Hepatocyte (in vitro differentiated cells): ENCODE results near the gene SLC25A45.

ENCODE experiments used
- EZH2 ChIP-seq: fragments of 200-600 bp; sonication (generic); IDR thresholded peaks from 2 replicates; pipeline ENCODE4 v1.6.1; 2016; ENCODE audit warnings: antibody characterized with exemption, mild to moderate bottlenecking, borderline replicate concordance
- EZH2phosphoT487 ChIP-seq: fragments of 200-600 bp; sonication (generic); IDR thresholded peaks from one replicate; pipeline ENCODE4 v1.6.1; 2018; ENCODE audit warnings: antibody characterized with exemption, mild to moderate bottlenecking, low read depth, moderate library complexity; ENCODE audit not compliant: unreplicated experiment, severe bottlenecking
- TF ChIP-seq, protein P1 (sequence below): fragments of 200-600 bp; sonication (generic); IDR thresholded peaks from 2 replicates; pipeline ENCODE4 v1.5.1; 2016; ENCODE audit warnings: antibody characterized with exemption, mild to moderate bottlenecking; ENCODE audit not compliant: poor library complexity

DNA sequence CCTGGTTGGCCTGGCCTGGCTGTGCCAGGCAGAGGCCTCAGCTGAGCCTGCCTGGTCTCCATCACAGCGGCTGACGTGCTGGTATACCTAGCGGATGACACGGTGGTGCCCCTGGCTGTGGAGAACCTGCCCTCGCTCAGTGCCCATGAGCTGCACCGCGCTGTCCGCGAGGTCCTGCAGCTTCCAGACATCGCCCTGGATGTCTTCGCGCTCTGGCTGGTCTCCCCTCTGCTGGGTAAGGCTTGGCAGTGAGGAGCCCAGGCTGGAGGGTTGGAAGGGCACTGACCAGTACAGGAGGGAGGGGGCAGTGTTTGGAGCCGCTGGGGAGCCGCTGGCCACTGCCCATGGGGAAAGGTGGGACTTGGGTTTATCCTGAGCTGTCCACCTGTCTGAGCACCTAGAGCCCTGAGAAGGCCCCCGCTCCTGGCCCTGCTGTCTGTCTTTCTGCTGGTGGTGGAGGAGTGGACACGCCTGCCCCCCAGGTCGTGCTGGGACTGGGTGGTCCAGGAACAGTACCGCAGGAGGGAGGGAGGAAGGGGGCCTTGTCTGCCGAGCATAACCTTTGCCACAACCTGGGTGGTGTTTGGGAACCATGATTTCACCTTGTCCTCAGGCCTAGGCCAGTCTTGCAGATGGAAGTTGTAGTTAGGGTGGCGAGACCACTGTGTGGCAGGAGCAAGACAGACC is 7.0 kb upstream of the SLC25A45 start:
- TF ChIP-seq, protein P1, sequence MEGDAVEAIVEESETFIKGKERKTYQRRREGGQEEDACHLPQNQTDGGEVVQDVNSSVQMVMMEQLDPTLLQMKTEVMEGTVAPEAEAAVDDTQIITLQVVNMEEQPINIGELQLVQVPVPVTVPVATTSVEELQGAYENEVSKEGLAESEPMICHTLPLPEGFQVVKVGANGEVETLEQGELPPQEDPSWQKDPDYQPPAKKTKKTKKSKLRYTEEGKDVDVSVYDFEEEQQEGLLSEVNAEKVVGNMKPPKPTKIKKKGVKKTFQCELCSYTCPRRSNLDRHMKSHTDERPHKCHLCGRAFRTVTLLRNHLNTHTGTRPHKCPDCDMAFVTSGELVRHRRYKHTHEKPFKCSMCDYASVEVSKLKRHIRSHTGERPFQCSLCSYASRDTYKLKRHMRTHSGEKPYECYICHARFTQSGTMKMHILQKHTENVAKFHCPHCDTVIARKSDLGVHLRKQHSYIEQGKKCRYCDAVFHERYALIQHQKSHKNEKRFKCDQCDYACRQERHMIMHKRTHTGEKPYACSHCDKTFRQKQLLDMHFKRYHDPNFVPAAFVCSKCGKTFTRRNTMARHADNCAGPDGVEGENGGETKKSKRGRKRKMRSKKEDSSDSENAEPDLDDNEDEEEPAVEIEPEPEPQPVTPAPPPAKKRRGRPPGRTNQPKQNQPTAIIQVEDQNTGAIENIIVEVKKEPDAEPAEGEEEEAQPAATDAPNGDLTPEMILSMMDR, result no peak
- TF ChIP-seq EZH2phosphoT487 (no peak), EZH2 (no peak)
